NB4 (cell line): Measurements from ENCODE around the gene CD96.

Experiments
- MYC ChIP-seq: IDR thresholded peaks from 2 replicates; pipeline ENCODE4 v1.6.1; 2011; ENCODE audit warnings: low read depth, low read length
- POLR2A ChIP-seq: IDR thresholded peaks from 2 replicates; pipeline ENCODE4 v1.6.1; 2011; ENCODE audit warnings: mild to moderate bottlenecking; ENCODE audit not compliant: insufficient read length; ENCODE audit errors: extremely low read depth
- TF ChIP-seq, protein P1 (sequence below): IDR thresholded peaks from one replicate; pipeline ENCODE4 v1.5.1; 2012; ENCODE audit warnings: low read depth, low read length

DNA sequence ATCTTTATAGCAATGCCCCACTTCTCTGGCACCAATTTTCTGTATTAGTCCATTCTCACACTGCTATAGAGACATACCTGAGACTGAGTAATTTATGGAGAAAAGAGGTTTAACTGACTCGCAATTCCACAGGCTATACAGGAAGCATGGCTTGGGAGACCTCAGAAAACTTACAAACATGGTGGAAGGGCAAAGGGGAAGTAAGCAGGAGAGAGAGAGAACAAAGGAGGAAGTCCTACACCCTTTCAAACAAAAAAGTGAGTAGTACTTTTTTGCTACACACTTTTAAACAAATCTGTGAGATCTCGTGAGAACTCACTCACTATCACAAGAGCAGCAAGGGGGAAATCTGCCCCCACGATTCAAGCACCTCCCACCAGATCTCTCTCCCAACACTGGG is 120.9 kb downstream of the CD96 start:
- TF ChIP-seq, protein P1, sequence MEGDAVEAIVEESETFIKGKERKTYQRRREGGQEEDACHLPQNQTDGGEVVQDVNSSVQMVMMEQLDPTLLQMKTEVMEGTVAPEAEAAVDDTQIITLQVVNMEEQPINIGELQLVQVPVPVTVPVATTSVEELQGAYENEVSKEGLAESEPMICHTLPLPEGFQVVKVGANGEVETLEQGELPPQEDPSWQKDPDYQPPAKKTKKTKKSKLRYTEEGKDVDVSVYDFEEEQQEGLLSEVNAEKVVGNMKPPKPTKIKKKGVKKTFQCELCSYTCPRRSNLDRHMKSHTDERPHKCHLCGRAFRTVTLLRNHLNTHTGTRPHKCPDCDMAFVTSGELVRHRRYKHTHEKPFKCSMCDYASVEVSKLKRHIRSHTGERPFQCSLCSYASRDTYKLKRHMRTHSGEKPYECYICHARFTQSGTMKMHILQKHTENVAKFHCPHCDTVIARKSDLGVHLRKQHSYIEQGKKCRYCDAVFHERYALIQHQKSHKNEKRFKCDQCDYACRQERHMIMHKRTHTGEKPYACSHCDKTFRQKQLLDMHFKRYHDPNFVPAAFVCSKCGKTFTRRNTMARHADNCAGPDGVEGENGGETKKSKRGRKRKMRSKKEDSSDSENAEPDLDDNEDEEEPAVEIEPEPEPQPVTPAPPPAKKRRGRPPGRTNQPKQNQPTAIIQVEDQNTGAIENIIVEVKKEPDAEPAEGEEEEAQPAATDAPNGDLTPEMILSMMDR, result no peak
- no peak for TF ChIP-seq POLR2A
- no peak for TF ChIP-seq MYC
